Stimulated activated CD4-positive, alpha-beta T cell treated with anti-CD3 and anti-CD28 coated beads, TNF-alpha, amount 100 ng/mL, for 1 hour (primary cell): ENCODE data around the gene RBP5.

Experiments used
- DNase-seq, 3 donors: peaks; one replicate each; pipeline ENCODE4 v3.0.0-alpha.2; 2020; ENCODE audit warnings: low read depth in 3 of 3, low spot score in 1 of 3

The RBP5 gene

GRCh38 chr12:7102582-7102981 is 26.1 kb downstream of the RBP5 start:
- no peak for DNase-seq

- DNase-seq = no peak
These were observed 27.0 kb downstream of the RBP5 start for GRCh38 chr12:7101694-7102131.

GRCh38 chr12:7101047-7101693 is 27.5 kb downstream of the RBP5 start:
- no peak for DNase-seq

- no peak for DNase-seq
These were observed 28.4 kb downstream of the RBP5 start for GRCh38 chr12:7100239-7100638.

GRCh38 chr12:7099290-7099996 is 29.2 kb downstream of the RBP5 start:
- DNase-seq = no peak

- DNase-seq = no peak
These were observed 31.7 kb downstream of the RBP5 start for GRCh38 chr12:7096979-7097378.

- no peak for DNase-seq
These were observed 32.4 kb downstream of the RBP5 start for GRCh38 chr12:7096006-7096932.

GRCh38 chr12:7093892-7094291 is 34.8 kb downstream of the RBP5 start:
- no peak for DNase-seq

GRCh38 chr12:7093486-7093885 is 35.2 kb downstream of the RBP5 start:
- DNase-seq = no peak

- DNase-seq = no peak
These were observed 35.7 kb downstream of the RBP5 start for GRCh38 chr12:7092986-7093460.

GRCh38 chr12:7092229-7092985 is 36.3 kb downstream of the RBP5 start, which contains the start of gene C1R:
C1R (minus strand) TSS chr12:7092445; CDS start chr12:7092388, 57 bp downstream.
- peak; percentile 26 to 58 (median 32) for DNase-seq

- DNase-seq = no peak
These were observed 36.9 kb downstream of the RBP5 start for GRCh38 chr12:7091660-7092228.

GRCh38 chr12:7091171-7091570 is 37.5 kb downstream of the RBP5 start:
- DNase-seq = no peak

- no peak for DNase-seq
These were observed 38.3 kb downstream of the RBP5 start for GRCh38 chr12:7090222-7090998.

- no peak for DNase-seq
These were observed 39.4 kb downstream of the RBP5 start for GRCh38 chr12:7089196-7089871.

- no peak for DNase-seq
These were observed 45.6 kb downstream of the RBP5 start for GRCh38 chr12:7083125-7083524.

GRCh38 chr12:7081037-7081436 is 47.7 kb downstream of the RBP5 start:
- DNase-seq = no peak

- DNase-seq = no peak
These were observed 48.9 kb downstream of the RBP5 start for GRCh38 chr12:7079826-7080125.

GRCh38 chr12:7078163-7078562 is 50.5 kb downstream of the RBP5 start:
- DNase-seq = no peak
